CD4-positive, alpha-beta T cell treated with Interferon gamma for 1 hour (primary cell): ENCODE measurements around the gene SGCD.
"Not testable (repeated sequence)": the region's sequence is repeated elsewhere in the genome, so short reads cannot be mapped to it uniquely, and the experiment has no call there.

Experiments
- DNase-seq: peaks from one replicate; pipeline ENCODE4 v3.0.0-alpha.2; 2020

Gene SGCD

GRCh38 chr5:156664832-156665231 is 337.9 kb downstream of the SGCD start:
- not testable (repeated sequence) for DNase-seq

DNA sequence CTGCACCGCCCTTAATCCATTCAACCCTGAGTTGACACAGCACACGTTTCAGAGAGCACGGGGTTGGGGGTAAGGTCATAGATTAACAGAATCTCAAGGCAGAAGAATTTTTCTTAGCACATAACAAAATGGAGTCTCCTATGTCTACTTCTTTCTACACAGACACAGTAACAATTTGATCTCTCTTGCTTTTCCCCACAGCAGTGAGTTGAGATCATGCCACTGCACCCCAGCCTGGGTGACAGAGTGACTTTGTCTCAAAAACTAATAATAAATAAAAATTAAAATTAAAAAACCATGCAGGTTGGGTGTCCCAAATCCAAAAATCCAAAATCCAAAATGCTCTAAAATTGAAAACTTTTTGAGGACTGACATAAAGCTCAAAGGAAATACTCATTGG is 339.7 kb downstream of the SGCD start:
- DNase-seq = not testable (repeated sequence)

DNA sequence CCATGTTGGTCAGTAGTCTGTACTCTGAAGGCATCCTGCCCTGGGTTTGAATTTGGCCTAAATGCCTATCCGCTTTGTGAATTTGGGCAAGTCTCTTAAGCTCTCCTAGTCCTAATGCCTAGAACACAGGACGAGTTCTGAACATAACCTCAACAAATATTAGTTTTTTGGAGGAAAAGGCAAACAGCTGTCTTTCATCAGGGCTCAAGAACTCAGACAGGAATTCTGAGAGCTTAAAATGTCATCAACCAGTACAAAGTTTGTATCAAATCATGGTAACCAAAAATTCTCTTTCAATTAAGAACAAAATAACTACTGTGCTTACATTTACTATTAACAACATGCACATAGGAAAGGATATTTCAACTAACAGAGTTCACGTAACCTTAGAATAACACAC is 340.7 kb downstream of the SGCD start:
- no peak for DNase-seq

- no peak for DNase-seq
Observed at GRCh38 chr5:156669416-156669815, 342.5 kb downstream of the SGCD start.

DNA sequence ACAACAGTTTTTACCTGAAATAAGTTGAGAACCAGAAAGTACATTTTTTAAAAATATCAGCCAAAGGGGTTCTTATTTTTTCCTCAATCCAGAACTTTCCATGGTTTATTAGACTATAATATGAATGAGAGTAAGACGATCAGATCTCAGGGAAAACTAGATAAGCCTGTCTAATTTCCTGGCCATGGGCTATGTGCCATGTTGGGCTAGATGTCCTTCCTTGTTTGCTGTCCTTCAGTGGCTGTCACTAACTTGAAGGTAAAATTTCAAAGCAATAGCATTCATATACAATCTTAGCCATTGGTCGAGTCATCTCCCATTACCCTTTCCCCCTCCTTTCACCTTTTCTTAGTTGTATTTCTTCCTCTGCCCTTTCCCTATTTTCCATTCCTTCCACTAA is 343.7 kb downstream of the SGCD start:
- no peak for DNase-seq

GRCh38 chr5:156675395-156675794 is 348.4 kb downstream of the SGCD start:
- DNase-seq = no peak

GRCh38 chr5:156677963-156678362 is 351.0 kb downstream of the SGCD start:
- DNase-seq = no peak

GRCh38 chr5:156678484-156678883 is 351.5 kb downstream of the SGCD start:
- no peak for DNase-seq

DNA sequence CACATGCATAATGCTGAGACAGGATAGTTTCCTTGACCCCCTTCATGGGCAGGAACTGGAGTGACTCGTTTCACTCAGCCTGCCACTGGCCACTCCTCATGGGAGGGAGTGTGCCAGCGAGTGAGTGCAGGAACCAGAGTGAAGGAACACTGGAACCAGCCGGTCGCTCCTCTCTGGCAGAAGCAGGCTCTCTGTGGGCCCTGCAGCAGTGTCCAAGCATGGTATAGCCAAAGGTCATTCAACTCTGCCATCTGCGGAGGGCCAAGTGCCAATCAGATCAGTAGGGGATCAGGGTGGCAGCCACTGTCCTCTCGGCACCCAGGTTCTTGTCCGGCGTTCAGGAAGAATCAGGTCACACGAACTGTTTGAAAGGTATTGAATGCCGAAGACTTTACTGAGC is 353.9 kb downstream of the SGCD start:
- DNase-seq = no peak

- no peak for DNase-seq
Observed at GRCh38 chr5:156681265-156681664, 354.3 kb downstream of the SGCD start.

DNA sequence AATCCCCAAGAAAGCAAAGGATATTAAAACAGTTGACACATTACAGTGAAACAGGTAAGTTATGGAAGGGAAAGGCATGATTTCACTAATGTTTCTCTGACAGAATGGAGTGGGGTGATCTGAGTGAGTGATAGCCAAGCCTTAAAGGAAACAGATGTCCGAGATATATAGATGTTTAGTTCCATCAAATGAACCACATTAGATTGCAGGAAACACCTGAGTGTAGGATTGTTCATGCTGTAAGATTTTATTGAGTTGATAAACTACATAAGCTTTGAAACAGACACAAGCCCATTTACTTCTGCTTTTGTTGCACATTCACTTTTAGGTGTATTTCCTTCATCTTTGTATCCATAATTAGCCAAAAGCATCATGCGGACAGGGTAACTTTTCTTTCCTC is 356.0 kb downstream of the SGCD start:
- no peak for DNase-seq

DNA sequence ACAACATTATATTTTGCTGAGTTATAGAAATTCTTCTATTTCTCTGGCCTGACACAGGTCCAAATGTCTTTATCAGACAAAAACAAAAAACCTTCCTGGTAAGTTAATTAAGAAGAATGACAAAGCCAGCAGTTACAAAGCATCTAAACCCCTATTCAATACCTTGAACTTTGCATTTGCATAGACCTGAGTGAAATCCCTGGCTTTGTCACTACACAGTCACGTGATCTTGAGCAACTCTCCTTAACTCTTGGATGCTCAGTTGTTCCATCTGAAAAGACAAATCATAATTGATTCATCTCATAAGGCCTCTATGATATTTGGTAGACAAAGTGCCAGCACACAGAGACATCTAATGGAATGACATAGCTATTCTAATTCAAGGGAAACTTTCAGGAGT is 356.5 kb downstream of the SGCD start:
- DNase-seq = no peak

GRCh38 chr5:156684216-156684615 is 357.3 kb downstream of the SGCD start:
- no peak for DNase-seq

GRCh38 chr5:156685481-156685880 is 358.5 kb downstream of the SGCD start:
- DNase-seq = no peak

DNA sequence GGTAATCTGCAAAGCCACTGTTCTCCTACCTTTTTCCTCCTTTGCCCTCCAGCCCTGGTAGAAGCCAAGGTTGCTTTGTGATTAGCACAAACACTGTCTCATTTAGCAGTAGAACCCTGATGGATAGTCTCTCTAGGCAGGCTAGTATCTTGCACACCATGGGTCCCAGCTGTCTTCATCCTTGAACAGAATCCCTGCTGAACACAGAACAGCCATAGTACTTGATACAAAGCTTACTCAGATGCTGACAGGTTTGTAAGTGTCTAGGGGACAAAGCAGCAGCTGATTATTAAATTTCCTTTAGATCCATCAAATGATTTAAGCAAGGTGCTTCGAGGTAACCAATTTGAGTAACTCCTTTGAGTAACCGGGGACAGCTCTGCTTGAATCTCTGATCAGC is 359.4 kb downstream of the SGCD start:
- DNase-seq = no peak

GRCh38 chr5:156686796-156687195 is 359.8 kb downstream of the SGCD start:
- no peak for DNase-seq

DNA sequence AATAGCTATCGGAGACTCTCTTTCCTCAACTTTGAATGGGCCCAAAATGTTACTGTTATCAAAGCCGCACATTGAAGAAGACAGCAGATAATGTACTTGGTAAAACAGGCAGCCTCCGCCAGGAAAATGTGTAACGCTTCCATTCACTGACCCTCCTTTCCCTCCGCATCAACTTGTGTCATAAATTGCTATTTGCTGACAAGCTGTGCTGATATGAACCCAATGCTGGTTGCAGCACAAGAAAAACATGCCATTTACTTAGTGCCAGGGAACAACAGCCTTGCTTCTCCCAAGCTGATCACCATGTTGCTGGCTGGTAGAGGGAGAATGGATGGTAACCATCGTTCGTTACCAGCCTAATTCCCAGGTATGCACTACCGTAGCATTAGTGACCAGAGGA is 360.6 kb downstream of the SGCD start:
- DNase-seq = no peak

DNA sequence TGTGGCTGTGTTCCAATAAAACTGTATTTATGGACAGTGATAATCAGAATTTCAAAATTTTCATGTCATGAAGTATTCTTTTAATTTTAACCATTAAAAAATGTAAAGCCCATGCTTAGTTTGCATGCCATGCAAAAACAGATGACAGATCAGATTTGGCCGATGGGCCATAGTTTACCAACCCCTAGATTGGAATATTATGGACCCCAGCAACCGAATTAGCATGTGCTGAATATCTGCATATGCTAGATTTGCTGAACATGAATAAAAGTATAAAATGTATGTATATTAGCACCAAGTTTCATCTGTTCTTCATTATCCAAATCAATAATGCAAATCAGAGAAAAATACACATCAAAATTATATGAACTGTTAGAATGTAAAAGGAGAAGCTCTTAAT is 364.6 kb downstream of the SGCD start:
- DNase-seq = no peak

DNA sequence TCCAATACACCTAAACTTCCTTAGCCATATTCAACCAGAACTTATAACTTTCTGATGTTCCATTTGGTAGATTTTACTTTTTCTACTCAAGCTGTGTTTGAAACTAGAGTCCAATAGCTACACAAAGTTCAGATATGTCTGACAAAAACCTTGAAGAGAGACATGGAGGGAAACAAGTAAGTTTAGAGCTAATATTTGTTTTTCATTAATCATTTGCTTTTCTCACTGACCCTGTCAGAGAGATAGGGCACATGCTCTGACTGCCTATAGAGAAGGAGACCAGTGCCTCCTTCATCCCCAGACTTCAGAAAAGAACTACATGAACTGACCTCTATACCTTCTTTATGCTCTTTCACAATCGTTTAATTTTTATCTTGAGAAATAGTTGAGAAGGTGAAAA is 366.1 kb downstream of the SGCD start:
- DNase-seq = no peak

- DNase-seq = no peak
Observed at GRCh38 chr5:156694598-156694997, 367.6 kb downstream of the SGCD start.

- no peak for DNase-seq
Observed at GRCh38 chr5:156695774-156696173, 368.8 kb downstream of the SGCD start.

- no peak for DNase-seq
Observed at GRCh38 chr5:156698323-156698722, 371.4 kb downstream of the SGCD start.

GRCh38 chr5:156699147-156699546 is 372.2 kb downstream of the SGCD start:
- no peak for DNase-seq

DNA sequence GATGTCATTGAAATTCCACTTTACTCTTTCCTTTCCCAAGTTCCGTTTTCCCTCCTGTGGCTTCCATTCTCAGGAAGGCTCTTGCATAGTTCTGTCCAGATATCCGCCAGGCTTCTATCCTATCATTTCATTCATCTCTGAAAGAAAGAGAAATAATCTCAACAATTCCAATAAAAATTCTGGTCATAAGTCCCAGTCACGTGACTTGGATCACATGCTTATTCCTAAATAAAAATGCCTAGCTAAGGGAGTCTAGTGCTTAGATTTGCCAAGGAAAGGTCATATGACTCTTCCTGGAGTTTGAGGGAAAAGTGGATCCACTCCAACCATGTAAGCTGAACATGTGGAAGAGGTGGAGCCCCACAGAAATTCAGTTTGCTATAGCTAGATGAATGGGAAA is 377.2 kb downstream of the SGCD start:
- DNase-seq = no peak

GRCh38 chr5:156706631-156707030 is 379.7 kb downstream of the SGCD start:
- DNase-seq = no peak

- no peak for DNase-seq
Observed at GRCh38 chr5:156707750-156708149, 380.8 kb downstream of the SGCD start.
